ENCODE measurements around the gene OR51V1.

GRCh38 chr11:5197536-5197935 lies 2.9 kb downstream of the OR51V1 start:
- TF ChIP-seq POLR2A (IDR thresholded peaks at IDR 0.05) (no peak), CTCF (IDR thresholded peaks at IDR 0.05) (no peak)
